T-helper 9 cell (primary cell): ENCODE measurements around the gene SEL1L2.

ENCODE experiments used
- DNase-seq: peaks from one replicate; pipeline ENCODE4 v3.0.0-alpha.2; 2020

Gene SEL1L2

GRCh38 chr20:13929836-13930235 is 60.6 kb downstream of the SEL1L2 start:
- DNase-seq: no peak

- DNase-seq: no peak
These were observed 61.5 kb downstream of the SEL1L2 start for GRCh38 chr20:13928901-13929300.

- no peak for DNase-seq
These were observed 63.2 kb downstream of the SEL1L2 start for GRCh38 chr20:13927171-13927570.

GRCh38 chr20:13922241-13922640 is 68.2 kb downstream of the SEL1L2 start:
- no peak for DNase-seq

- no peak for DNase-seq
These were observed 75.1 kb downstream of the SEL1L2 start for GRCh38 chr20:13915284-13915683.

- no peak for DNase-seq
These were observed 76.8 kb downstream of the SEL1L2 start for GRCh38 chr20:13913572-13913971.

GRCh38 chr20:13913131-13913530 is 77.3 kb downstream of the SEL1L2 start:
- no peak for DNase-seq

- no peak for DNase-seq
These were observed 79.9 kb downstream of the SEL1L2 start for GRCh38 chr20:13910492-13910891.

- DNase-seq: no peak
These were observed 81.3 kb downstream of the SEL1L2 start for GRCh38 chr20:13909067-13909466.

GRCh38 chr20:13904766-13905165 is 85.6 kb downstream of the SEL1L2 start:
- DNase-seq: no peak

- no peak for DNase-seq
These were observed 89.9 kb downstream of the SEL1L2 start for GRCh38 chr20:13900496-13900895.

GRCh38 chr20:13898012-13898612 is 92.3 kb downstream of the SEL1L2 start:
- no peak for DNase-seq

GRCh38 chr20:13891575-13891974 is 98.8 kb downstream of the SEL1L2 start:
- no peak for DNase-seq

- DNase-seq: no peak
These were observed 105.6 kb downstream of the SEL1L2 start for GRCh38 chr20:13884803-13885202.

- no peak for DNase-seq
These were observed 107.0 kb downstream of the SEL1L2 start for GRCh38 chr20:13883425-13883824.

- no peak for DNase-seq
These were observed 111.8 kb downstream of the SEL1L2 start for GRCh38 chr20:13878566-13878965.

GRCh38 chr20:13877793-13878192 is 112.6 kb downstream of the SEL1L2 start:
- no peak for DNase-seq

GRCh38 chr20:13875265-13875811 is 115.1 kb downstream of the SEL1L2 start:
- no peak for DNase-seq

GRCh38 chr20:13874394-13875157 is 115.8 kb downstream of the SEL1L2 start:
- no peak for DNase-seq

GRCh38 chr20:13873831-13874230 is 116.6 kb downstream of the SEL1L2 start:
- no peak for DNase-seq

- DNase-seq: no peak
These were observed 120.2 kb downstream of the SEL1L2 start for GRCh38 chr20:13870170-13870748.

- no peak for DNase-seq
These were observed 122.1 kb downstream of the SEL1L2 start for GRCh38 chr20:13868331-13868730.

- DNase-seq: no peak
These were observed 124.5 kb downstream of the SEL1L2 start for GRCh38 chr20:13865791-13866351.

- DNase-seq: no peak
These were observed 125.3 kb downstream of the SEL1L2 start for GRCh38 chr20:13865156-13865555.
